Iris pigment epithelial cell (primary cell): ENCODE data around the gene SOD2.
"Not testable (repeated sequence)": the region's sequence is repeated elsewhere in the genome, so short reads cannot be mapped to it uniquely, and the experiment has no call there.

ENCODE experiments used
- DNase-seq: peaks from one replicate; pipeline ENCODE4 v3.0.0-alpha.2; 2011; ENCODE audit warnings: low read depth

The SOD2 gene

DNA sequence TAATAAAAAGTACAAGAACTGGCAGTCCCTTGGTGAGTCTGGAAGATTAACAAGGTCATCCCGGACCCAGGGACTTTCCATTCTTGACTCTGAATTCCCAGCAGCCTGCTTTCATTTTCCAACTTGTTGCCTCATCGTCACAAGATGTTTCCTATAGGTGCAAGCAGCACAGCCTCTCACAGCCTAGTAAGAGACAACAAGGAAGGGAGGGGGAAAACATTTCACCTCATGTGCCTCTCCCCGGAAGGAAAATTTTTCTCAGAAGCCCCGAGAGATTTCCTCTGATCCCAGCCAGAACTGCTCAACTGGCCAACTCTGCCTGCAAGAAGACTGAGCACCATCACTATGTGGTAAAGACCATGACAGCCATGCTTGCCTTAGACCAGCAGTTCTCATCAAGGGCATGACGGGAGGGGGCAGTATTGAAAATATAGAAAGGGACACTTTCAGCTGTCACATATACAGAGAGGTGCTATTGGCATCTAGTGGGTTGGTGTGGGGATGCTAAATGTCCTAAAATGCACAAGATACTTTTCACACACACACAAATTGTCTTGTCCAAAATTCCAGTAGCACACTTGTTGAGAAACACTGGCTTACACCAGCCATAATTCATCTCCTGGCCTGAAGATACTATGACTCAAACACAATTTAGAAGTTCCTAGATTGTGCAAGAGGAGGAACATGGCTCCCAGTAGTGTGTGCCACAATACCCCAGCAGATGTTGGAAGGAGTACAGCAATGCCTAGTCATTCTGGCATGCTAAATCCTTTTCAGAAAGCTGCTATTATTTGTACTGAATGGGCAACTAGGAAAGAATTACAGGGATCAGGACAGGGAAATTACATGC lies 23.4 kb upstream of the SOD2 start:
- peak; percentile 98 for DNase-seq

- no peak for DNase-seq
These were observed 22.6 kb upstream of the SOD2 start for GRCh38 chr6:159715605-159716004.

- DNase-seq = peak; percentile 21
These were observed 22.1 kb upstream of the SOD2 start for GRCh38 chr6:159715166-159715565.

GRCh38 chr6:159714404-159714803 lies 21.4 kb upstream of the SOD2 start:
- DNase-seq = no peak

DNA sequence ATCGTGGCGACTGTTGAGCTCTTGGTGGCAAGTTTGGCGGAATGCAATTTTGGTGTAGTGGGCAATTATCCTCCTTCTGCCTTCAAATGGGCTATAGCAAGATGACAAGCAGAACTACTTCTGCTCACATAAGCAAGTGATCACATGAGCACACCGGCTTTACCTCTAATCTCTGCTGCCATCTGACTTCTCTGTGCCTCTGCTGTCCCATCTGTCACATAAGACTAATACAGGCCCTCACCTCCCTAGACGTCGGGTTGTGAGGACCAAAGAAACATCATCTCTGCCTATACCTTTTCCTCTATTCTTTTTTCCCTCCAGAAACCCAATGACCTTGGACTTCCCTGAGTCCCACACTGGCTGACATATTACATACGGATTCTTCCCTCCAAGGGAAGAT lies 20.9 kb upstream of the SOD2 start:
- no peak for DNase-seq

DNA sequence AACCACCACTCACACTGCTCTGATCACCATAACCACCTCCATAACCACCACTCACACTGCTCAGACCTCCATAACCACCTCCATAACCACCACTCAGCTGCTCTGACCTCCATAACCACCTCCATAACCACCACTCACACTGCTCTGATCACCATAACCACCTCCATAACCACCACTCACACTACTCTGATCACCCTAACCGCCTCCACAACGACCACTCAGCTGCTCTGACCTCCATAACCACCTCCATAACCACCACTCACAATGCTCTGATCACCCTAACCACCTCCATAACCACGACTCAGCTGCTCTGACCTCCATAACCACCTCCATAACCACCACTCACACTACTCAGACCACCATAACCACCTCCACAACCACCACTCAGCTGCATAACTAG lies 19.3 kb upstream of the SOD2 start:
- not testable (repeated sequence) for DNase-seq

- DNase-seq = not testable (repeated sequence)
These were observed 17.6 kb upstream of the SOD2 start for GRCh38 chr6:159710603-159711002.

GRCh38 chr6:159701413-159701999 lies 8.5 kb upstream of the SOD2 start:
- peak; percentile 87 for DNase-seq

DNA sequence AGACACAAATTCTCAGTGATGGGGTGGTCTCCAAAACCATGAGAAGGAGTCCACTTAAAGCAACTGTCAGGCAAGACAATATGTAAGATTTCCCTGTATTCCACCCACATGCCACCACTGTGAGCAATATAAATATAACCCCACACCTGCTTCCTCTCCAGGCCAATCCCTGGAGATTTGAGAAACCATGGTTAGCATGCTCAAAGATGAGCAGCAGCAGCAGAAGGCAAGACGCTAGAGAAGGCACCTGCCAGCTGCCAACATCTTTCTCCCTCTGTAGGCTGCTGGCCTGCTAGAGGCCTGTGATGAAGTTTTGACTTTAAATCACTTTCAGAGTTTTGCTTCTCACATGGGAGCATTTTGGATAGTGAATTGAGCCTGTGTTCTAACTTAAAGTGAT lies 7.9 kb upstream of the SOD2 start:
- DNase-seq = peak; percentile 20

GRCh38 chr6:159695984-159696383 lies 2.9 kb upstream of the SOD2 start:
- DNase-seq = peak; percentile 57

DNA sequence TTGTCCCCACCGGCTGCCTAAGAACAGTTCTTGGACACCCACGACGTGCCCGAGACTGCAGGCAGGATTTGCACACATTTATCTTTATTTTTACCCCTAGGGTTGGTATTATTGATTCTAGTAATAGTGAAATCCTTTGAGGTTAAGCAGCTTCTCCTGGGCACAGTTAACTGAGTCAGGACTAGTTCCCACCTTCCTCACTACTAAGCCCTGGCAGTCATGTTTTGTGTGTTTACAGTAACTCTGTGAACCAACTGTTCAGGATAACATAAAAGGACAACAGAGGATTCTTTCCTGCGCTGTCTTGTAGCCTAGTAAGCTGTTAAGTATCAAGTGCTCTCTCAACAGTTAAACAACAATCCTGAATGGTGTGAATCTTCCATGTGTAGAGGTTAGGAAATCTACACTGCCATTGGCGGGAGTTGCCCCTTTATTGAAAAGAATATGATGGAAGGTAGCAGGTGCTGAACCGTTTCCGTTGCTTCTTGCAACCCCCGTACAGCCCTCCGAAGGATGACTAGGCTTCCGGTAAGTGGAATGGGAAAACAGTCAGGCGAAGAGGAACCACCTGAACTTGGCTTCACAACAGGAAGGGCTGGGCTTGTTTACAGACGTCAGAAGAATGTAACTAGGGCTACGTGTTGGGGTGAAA lies 979 bp upstream of the SOD2 start:
- peak; percentile 23 for DNase-seq

DNA sequence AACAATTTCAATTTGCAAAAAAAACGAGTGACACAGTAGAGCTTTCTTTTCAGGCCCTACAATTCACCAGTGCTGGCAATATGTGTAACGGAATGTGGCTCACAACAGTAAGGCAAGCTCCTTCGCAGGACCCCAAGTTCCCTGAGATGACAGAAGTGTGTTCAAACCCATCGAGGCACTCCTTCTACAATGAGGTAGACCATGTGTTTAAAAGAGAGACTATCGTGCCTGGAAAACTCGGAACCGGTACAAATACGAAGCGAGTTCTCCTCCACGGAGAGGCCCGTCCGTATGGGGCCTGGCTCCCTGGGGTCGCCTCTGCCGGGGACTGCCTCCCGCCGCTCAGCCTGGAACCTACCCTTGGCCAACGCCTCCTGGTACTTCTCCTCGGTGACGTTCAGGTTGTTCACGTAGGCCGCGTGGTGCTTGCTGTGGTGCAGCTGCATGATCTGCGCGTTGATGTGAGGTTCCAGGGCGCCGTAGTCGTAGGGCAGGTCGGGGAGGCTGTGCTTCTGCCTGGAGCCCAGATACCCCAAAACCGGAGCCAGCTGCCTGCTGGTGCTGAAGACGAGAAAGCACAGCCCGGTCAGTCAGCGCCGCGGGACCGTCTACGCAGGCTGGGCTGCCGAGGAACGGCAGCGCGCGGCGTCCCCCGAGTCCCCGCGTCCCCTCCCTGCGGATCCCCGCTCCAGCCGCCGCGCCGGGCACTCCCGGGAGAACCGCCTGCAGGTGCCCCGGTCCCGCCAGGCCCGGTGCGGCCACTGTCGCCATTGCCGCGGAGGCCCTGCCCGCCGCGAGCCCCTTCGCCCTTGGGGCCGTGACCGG lies 526 bp downstream of the SOD2 start:
- DNase-seq = peak; percentile 74

- DNase-seq = no peak
These were observed 1.1 kb downstream of the SOD2 start for GRCh38 chr6:159691963-159692287.

DNA sequence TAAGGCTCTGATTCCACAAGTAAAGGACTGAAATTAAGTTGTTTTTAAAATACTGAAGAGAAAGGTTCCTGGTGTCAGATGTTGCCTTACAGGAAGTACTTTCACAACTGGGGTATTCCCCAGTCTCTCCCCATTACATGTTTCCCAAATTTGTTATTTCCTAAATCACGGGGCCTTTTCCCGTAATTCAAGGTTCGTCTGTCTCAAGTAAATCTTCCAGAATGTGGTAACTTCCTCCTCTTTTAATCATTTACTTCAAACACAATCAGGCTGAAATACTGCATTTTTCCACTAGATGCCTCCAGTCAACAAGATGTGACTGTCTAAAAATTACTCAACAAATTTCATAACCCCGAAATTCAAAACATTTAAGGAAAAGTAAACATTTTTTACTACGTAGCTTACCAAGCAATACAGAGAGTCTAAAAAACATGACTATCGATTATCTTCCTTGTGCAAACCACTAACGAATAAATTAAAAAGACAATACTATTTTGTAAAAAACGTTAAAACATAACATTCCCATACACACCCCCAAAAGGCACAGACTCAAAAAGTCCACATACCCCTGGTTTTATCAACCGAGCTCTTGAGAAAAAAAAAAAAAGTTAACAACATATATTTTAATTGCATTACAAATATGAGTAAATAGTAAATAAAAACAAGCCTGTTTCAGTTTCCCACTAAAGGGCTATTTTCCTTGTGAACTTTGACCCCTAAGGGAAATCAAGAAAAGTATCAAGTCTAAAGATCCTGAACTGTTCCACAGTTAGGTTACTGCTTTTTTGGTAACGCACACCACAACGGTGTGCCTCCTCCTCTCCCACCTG lies 1.7 kb downstream of the SOD2 start:
- peak; percentile 97 for DNase-seq

GRCh38 chr6:159690135-159690534 lies 2.9 kb downstream of the SOD2 start:
- not testable (repeated sequence) for DNase-seq

- no peak for DNase-seq
These were observed 4.0 kb downstream of the SOD2 start for GRCh38 chr6:159689001-159689400.

DNA sequence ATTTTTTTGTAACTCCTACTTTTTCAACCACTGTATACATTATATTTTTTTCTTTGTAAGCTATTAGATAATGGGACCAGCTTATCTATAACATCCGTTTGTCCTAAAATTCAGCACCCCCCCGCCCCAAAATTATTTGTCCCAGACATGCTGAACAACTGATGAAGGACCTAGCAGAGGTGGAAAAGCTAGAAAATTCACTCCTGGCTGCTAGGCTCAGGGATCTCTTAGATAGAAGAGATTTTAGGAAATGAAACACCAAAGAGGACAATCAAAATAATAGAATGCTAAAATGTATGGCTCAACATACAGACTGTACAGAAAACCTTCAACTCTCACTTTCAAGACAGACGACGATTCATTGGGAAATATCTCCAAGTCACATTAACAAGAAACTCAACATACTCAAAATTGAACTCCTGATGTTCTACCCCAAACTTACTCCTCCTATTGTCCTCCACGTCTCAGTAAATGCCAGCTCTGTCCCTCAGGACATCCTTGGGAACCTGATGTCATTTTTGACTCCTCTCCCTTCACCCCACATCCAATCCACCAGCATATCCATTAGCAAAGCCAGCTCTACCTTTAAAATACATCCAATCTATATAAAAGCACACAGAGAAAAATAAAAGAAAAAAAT lies 4.7 kb downstream of the SOD2 start:
- DNase-seq = no peak

DNA sequence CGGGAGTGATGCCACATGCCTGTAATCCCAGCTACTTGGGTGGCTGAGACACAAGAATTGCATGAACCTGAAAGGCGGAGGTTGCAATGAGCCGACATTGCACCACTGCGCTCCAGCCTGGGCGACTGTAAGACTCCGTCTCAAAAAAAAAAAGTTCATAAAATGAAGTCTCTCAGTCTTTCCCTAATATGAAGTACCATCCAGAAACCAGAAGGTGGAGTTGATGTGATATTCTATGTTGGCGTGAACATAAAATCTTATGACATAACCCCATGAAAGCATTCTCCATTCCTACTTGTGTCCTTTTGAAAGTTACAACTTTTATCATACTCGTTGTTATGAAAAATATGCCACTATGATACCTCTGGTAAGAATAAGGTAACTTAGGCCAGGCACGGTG lies 5.7 kb downstream of the SOD2 start:
- DNase-seq = no peak

GRCh38 chr6:159686703-159687102 lies 6.3 kb downstream of the SOD2 start:
- no peak for DNase-seq

- no peak for DNase-seq
These were observed 7.0 kb downstream of the SOD2 start for GRCh38 chr6:159686040-159686439.

DNA sequence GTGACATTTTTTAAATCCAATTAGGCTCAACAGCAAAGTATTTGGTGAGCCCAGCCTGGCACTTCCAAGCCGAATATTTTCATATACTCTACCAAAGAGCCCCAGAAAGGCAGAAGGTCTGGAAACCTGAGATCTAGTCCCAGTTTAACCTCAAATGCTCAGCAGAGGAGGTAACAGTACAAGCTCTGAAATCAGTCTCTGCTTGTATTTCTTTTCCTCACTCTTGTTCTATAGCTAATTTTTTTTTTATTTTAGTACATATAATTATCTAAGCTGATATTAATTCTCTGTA lies 9.1 kb downstream of the SOD2 start:
- no peak for DNase-seq
